ENCODE results near the gene GK2.

GK2 gene

DNA sequence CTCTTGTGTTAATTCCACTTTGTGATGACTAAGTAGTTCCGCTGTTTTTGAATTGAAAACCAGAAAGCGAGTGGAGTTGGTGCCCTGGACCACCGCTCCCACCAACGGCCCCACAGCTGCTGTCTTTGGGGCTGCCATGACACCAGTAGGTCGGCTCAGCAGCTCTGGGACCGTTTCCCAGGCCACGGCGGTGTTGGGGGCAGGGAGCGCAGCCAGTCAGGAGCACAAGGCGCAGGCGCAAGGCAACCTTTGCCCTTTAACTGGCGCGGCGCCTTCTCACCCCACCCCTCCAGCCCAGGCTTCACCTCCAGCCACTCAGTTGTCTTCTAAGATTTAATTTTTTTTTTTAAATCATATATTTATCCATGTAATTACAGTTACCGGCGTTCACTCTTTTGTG lies at the start of gene GK2:
Gene GK2, minus strand, starts transcription at position 166 of the 400 bp plus-strand sequence. Its CDS starts 28 bp downstream, at position 138.
- no peak for DNase-seq (ENCODE audit: low read depth in 3 of 3)

DNA sequence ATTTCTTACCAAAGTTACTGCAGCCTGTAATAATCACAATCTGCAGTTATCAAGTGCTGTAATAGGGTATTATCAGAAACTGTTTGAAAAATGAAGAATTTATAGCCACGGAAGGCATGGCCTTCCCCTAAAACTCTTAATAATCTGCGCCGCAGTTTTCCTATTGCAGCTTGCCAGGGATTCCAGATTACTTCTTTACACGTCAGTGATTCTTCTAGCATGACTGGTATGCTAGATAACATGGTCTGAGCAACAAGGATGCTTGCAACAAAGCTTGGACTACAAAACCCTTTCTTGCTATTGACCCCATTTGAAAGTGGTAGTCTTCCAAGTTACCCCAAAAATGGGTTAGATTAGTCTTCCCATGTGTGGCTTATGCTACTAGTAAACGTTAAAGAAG lies 47.2 kb upstream of the GK2 start:
- DNase-seq (ENCODE audit: low read depth in 3 of 3) = no peak

DNA sequence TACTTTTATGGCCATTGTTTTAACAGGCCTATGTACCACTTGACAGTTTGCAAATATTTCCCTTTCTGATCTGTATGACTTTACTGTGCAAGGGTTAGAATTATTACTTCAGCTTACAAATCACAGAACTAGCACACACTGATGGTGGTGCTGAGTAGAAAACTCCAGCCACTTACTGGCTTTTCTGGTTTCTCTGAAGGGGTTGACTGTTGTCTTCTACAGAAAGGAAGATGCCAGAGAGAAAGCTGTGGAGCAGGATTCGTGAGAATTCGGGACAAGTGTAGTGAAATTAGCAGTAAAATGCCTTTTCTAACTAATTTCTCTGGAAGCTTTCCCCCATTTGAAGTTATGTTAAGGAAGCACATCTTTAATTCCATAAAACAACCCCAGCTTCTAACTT lies 46.6 kb upstream of the GK2 start:
- DNase-seq (ENCODE audit: low read depth in 3 of 3) = no peak

DNA sequence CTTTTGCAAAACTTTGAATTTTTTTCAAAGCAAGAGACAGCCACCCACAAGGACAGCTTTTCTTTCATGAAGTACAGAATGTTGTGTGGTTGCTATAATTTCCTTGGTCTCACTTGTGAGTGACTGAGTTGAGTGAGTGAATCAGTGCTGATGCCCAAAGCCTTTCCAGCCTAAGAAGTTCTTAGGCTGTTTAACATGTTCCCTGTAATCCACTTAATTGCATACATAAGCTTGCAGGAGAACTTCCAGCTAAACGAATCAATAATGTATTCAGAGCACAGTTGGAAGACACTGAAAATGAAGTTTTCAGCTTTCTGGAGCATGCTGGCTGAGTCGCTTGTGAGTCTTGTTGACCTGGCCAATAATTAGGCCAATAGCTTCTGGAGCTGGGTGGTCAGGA lies 42.0 kb upstream of the GK2 start:
- no peak for DNase-seq (ENCODE audit: low read depth in 3 of 3)

DNA sequence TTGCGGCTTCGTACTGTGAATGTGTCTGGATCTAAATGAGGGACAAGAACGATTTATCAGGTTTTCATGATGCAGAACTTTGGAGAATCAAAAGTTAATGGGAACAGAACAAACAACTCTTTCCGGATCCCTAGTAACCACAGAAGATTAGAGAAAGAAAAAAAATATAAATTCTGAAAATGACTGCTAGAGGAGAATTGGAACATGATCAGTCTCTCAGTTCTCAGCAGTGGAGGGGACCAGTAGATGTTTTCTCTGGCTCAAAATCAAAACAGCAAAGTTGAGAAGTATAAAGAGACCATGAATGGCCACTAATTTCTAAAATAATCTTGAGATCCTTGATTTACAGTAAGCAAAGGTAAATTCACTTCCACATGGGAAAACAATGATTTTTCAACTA lies 38.1 kb upstream of the GK2 start:
- DNase-seq (ENCODE audit: low read depth in 3 of 3) = no peak

DNA sequence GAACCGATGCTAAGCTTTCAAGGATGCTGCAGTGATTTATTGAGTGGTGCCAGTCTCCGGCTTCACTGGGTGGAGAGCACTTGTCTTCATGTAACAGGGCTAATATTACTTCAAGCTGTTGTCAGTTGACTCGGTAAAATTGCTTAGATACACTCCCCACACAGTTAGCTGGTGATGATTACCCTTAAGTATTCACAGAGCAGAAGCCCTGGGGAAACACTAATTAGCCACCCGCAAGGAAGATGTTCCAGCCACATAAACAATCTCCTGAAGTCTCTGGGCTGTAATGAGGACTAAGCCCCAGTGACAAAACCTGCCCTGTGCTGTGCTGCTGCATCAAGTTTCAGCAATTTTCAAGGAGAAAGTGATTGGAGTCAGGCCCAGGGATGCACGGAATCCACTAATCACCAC lies 37.3 kb upstream of the GK2 start:
- DNase-seq (ENCODE audit: low read depth in 3 of 3) = no peak

DNA sequence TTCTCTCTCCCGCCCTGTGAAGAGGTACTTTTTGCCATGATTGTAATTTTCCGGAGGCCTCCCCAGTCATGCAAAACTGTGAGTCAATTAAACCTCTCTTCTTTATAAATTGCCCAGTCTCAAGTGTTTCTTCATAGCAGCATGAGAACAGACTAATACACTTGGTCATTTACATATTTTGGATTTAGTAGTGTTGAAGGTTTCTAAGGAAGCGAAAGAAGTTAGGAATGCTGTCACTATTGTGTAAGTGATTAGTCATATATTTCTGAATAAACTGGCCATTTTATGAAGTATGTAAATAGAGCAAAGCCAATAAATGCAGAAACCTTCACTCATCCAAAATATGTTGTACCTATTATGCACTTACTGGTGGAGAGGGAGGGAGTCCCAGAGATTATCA lies 34.4 kb upstream of the GK2 start:
- DNase-seq (ENCODE audit: low read depth in 3 of 3) = no peak

DNA sequence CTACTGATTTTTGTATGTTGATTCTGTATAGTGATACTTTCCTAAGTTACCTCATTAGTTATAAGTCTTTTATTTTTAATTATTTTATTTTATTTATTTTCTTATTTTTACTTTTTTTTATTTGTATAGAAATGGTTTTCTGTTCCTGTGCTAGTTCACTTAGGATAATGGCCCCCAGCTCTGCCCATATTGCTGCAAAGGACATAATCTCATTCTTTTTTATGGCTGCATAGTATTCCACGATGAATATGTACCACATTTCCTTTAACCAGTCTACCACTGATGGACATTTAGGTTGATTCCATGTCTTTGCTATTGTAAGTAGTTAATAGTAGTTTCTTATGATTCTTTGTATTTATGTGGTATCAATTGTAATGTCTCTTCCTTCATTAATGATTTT lies 31.5 kb upstream of the GK2 start:
- no peak for DNase-seq (ENCODE audit: low read depth in 3 of 3)

DNA sequence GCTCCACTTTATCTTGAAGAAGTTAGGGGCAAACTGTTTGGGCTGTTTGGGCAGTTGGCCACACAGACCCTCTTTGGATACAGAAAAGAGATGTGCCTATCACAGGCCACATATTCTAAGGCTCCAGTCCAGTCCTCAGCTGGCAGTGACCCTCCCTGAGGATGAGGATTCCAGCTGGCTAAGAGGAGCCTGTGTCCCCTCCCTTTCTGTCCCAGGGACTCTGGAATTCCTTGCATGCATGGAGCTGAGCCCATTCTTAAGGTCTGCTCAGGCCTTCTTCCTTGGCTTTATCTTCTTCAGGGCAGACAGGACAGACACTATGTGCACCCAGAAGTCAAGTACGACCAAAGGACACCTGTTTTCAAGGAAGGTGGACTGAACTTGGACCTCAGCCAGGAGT lies 23.8 kb upstream of the GK2 start:
- DNase-seq (ENCODE audit: low read depth in 3 of 3) = no peak

DNA sequence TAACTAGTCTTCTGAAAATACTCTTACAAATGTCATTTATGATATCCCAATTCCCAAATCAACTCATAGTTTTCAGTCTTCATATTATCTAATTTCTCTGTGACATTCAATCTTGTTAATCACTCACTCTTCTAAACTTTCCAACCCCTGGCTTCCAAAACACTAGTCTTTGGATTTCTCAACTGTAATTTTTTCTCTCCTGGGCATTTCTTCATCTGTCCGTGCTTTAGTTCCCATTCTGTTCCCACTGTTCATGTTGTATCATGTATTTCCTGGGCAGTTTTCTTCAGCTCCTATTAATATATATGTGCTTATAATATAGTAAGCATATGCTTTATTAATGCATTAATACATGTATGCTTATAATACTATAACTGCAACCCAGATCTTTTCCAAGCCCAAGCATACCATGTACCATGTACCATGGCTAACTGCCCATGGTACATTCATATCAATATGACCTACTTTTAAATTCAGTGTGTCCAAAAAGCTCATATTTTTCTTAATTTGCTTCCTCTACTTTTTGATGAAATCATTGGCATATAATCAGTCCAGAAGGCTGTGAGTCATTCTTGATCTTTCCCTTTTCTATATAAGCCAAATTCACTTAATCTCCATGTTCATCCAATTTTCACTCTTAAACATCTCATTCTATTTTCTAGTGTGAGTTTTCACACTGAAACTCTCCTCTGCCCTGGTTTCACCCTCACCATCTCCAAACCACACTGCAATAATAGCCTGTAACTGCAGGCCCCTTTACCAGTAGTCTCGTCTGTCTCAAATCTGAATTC lies 21.3 kb upstream of the GK2 start:
- DNase-seq (ENCODE audit: low read depth in 3 of 3) = no peak

DNA sequence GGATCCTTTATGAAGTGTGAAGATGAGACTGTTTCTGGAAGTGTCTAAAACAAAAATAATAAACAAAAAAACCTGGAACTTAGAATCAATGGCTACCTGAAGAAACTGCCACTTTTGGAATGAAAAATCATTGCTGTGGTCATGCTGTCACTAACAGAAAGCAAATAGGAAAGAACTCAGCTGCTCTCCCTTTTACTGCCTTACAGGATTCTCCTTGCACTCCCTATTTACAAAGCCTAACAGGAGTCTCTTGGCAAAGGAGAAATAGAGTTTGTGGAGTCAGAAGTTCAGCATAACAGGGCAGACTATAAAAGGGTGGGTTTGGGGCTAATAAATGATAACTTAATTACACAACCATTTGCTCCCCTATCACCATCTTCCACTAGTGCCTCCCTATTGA lies 19.0 kb upstream of the GK2 start:
- no peak for DNase-seq (ENCODE audit: low read depth in 3 of 3)

DNA sequence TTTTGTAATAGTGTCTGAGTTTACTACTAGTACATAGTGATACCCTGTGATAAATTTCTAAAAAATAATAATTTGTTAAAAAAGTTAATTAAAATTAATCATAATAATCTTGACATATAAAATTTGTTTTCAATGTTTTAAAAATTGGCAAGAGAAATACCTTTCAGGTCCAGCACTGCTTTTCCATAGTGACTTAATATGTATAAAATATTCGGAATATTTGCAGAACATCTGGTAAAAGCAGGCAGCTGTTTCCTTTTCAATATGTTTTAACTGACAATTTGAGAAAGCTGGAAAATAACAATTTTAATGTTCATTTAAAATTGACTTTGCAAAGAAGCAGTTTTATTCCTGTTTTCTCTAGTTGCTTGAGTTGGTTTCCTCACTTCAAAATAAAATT lies 17.6 kb upstream of the GK2 start:
- DNase-seq (ENCODE audit: low read depth in 3 of 3) = no peak

DNA sequence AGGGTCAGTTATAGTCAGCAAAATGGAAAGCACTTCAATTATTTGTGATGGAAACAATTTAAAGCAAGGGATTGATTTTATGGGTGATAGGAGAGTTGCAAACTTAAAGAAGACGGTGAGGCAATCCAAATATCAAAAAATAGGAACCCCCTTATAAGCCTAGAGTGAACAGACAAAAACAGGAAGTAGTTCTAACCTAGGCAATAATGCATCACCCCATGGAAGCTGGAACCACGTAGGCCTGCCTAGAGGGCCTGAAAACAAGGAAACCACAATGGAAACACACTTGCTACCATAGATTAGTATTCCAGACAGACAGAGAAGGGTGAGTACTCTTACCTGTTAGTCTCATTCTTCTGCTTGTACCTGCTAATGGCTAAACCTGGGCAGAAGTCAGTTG lies 13.5 kb upstream of the GK2 start:
- no peak for DNase-seq (ENCODE audit: low read depth in 3 of 3)

DNA sequence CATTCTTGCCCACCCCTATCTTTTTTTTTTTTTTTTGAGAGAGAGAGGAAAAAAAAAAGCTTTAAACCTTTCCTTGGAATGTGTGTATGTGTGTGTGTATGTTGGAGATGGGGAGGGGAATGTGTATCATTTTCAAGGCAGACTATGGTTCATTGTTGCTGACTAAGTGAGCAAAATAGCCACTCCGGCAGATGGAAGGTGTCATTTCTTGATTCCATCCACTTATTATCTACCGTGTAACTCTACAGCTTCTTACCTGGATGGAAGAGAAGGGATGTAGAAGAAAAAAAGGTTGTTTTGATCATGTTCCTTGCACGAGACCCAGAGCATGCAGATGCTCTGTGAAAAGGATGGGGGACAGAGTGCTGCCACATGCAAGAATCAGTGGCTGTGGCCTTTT lies 5.9 kb upstream of the GK2 start:
- DNase-seq (ENCODE audit: low read depth in 3 of 3) = no peak

DNA sequence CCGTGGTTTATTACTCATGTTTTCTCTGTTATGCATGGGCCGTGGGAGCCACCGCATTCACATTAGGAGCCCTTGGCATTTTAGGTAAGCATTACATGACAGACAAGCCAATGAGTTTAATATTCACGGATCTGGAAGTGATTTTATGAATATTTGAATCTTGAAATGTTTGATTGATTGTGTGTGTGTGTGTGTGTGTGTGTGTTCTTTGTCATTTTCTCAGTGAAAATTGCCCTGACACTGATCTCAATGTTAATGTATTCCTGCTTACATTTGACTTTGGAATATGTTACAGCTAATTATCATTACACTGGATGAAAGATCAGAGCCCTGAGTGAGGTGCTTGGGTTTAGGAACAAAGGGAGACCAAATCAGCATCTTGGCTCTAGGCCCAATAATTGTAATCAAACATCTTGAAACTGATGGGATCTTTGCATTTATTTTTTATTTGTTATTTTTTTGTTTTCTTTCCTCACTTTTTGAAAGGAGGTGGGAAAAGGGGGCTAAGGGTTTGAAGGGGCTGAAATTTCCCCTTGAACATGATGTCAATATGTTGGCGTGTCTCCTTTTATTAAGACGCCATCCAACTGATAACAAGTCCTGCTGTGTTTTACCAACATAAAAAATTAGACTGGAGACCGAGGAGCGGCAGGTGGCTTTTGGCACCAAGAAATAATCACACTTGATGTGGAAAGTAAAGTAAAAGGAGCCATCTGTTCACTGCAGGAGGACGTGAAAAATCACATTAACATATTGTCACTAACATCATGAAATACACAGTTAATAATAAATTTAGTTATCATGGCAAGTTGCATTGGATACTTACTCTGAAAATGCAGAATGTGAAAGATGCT lies 5.2 kb upstream of the GK2 start:
- no peak for DNase-seq (ENCODE audit: low read depth in 3 of 3)

DNA sequence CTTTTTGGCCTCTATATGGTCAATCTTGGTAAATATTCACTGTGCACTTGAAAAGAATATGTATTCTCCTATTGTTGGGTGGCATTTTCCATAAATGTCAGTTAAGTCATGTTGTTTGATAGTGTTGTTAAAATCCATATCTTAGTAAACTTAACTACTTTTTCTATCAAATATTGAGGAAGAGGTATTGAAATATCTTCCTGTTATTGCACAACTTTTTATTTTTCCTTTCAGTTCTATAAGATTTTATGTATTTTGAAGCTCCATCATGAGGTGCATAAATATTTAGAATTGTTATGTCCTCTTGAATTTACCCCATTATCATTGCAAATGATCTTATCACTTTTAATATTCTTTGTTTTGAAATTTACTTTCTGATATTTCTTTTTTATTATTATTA lies 3.4 kb downstream of the GK2 start:
- DNase-seq (ENCODE audit: low read depth in 3 of 3) = no peak

DNA sequence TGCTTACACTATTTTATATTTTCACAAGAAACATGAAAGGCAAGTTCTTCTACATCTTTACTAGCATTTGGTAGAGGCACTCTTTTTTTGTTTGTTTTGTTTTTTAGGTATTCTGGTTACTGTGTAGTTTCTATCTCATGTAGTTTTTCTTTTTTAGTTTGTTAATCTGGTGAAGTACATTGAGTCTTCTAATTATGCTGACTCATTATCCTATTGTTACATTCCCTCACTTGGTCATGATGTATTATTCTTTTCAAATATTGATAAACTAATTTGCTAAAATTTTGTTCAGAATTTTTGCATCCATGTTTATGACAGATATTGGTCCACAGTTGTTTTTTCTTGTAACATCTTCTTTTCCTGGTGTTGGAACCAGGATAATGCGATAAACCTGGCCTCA lies 4.7 kb downstream of the GK2 start:
- no peak for DNase-seq (ENCODE audit: low read depth in 3 of 3)

DNA sequence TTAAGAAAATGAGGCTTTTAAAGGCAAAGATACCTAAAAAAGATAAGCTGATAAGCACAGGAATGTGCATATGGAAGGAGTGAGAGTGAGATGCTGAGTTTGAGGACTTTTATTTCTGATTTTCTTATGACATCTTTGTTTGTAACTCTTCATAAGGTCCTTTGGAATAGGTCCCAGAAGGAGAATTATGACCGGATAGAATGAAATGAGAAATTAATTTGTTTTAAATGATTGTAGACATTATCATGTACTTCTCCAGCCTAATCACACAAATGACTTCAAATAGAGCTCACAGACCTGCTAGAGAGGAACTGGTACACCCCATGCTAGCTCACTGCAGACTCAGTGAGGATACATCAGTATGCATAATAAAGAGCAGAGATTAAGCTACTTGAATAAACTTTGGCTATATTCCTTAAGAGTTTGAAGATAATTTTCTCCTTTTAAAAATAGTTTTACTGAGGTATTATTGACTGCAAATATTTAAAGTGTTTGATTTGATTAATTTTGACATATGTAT lies 5.6 kb downstream of the GK2 start:
- DNase-seq (ENCODE audit: low read depth in 3 of 3) = no peak

DNA sequence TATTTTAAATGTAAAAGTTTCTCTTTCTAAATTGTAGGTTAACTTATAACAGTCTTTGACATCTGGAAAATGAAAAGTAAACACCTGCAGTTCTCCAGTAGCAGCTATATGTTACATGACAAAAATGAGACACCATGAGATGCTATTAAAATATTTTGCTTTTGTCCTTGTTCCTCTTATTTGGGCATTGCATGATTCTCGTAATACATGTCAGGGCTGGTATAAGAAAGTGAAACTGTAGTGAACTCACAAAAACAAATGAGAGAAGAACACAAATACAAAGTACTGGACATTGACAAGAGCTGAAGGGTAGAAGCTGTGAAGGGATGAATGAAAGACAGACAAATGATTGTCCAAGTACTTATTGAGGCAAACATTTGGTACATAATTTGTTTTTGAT lies 9.0 kb downstream of the GK2 start:
- DNase-seq (ENCODE audit: low read depth in 3 of 3) = no peak

DNA sequence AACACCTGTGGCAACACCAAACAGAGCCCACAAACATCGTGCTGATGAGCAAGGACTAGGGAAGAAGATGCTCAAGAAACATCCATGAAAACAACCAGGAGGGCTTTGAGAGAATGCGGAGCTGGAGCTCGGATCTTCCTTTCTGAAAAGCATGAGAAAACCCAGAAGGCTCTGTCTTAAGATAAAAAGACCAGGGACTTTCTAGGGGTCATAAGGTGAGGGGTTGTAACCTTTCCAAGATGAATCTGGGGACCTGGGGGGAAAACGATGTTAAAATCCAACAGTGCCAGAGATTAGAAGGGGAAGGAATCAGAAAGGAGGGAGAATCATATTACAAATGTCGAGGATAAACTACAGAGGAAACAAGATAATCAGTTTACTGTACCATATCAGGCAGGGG lies 10.1 kb downstream of the GK2 start:
- DNase-seq (ENCODE audit: low read depth in 3 of 3) = no peak

DNA sequence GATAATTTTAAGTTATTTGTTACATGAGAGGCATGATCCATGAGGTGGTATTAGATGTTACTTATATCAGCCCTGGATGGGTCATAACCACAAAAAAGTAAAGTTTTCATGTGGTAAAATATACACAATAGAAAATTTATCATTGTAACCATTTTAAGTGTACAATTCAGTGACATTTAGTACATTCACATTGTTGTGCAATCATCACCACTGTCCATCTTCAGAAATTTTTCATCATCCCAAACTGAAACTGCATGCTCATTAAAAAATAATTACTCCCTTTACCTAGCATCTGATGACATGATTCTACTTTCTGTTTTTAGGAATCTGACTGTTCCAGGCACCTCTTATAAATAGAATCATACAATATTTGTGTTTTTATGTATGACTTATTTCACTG lies 11.2 kb downstream of the GK2 start:
- no peak for DNase-seq (ENCODE audit: low read depth in 3 of 3)

DNA sequence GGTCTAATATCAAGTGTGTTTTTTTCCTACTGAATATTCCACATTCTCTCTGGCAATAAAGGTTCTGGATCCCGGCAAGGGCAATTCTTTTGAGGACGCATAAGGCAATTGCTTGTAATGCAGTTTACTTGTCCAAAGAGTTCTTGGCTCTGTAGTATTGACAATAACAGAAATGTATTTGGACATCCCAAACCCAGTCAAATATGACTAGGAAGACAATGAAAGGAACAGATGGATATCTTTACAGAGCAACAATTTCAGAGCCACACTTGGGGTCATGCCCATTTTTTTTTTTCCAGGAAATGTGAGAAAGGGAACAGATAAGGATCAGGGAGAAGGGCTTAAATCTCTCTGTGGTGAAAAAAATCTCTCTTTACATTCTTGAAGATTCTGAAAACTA lies 12.2 kb downstream of the GK2 start:
- no peak for DNase-seq (ENCODE audit: low read depth in 3 of 3)

DNA sequence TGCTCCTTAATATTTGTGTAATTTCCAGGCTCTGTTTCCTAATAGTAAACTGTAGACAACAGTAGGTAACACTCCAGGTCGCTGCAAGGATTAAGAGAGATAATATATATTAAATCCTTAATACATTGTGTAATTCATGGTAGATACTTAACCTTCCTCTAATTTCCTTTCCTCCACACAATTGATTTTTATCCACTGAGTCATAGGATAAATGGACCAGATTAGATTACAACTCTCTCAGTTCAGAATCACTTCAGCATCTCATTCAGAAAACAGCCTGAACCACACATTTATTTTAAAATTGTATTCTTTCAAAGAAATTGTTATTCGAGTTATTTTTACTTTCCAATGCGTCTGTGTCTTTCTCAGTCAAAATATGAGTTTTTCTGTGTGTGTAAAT lies 17.1 kb downstream of the GK2 start:
- DNase-seq (ENCODE audit: low read depth in 3 of 3) = no peak
